Activated naive CD8-positive, alpha-beta T cell treated with anti-CD3 and anti-CD28 coated beads for 36 hours (primary cell): ENCODE measurements around the gene ACSL4. TPM values are rescaled to one million over a fixed set of nuclear protein-coding genes. Genes with fewer than 3 reads are reported as not detected.
"Not testable (repeated sequence)": the region's sequence is repeated elsewhere in the genome, so short reads cannot be mapped to it uniquely, and the experiment has no call there.

Experiments
- DNase-seq: peaks from one replicate; pipeline ENCODE4 v3.0.0; 2021
- H3K27ac Mint-ChIP-seq: one replicate; pipeline ENCODE4 v1.8.0; 2022; ENCODE audit warnings: mild to moderate bottlenecking, moderate library complexity, mixed read lengths
- H3K27me3 Mint-ChIP-seq: one replicate; pipeline ENCODE4 v1.8.0; 2022; ENCODE audit warnings: mild to moderate bottlenecking, mixed read lengths
- H3K36me3 Mint-ChIP-seq: one replicate; pipeline ENCODE4 v1.8.0; 2021; ENCODE audit warnings: mild to moderate bottlenecking, mixed read lengths
- H3K4me1 Mint-ChIP-seq: one replicate; pipeline ENCODE4 v1.8.0; 2021; ENCODE audit warnings: mixed read lengths
- H3K4me3 Mint-ChIP-seq: one replicate; pipeline ENCODE4 v1.8.0; 2022; ENCODE audit warnings: mild to moderate bottlenecking, moderate library complexity, mixed read lengths
- H3K9me3 Mint-ChIP-seq: one replicate; pipeline ENCODE4 v1.8.0; 2022; ENCODE audit warnings: mixed read lengths
- total RNA-seq, 2 experiments: library from RNA; stranded (reverse); gene quantifications; one replicate each; pipeline ENCODE4 v1.2.3, GENCODE V29; 2021

Gene ACSL4
- total RNA-seq, 2 experiments from 2014 or later = 63.2 to 68.1 TPM

- H3K36me3 Mint-ChIP-seq, H3K4me3 Mint-ChIP-seq, H3K27ac Mint-ChIP-seq, DNase-seq, H3K4me1 Mint-ChIP-seq, H3K27me3 Mint-ChIP-seq, H3K9me3 Mint-ChIP-seq: not testable (repeated sequence)
These were observed 7.8 kb upstream of the ACSL4 start for GRCh38 chrX:109740896-109741295.

GRCh38 chrX:109740433-109740809 lies 7.4 kb upstream of the ACSL4 start:
- Mint-ChIP-seq H3K9me3 (no peaks in the 10 kb centered on the region), H3K4me3 (no peak overlapping the region), H3K27ac (no peak overlapping the region), H3K36me3 (no peaks in the 10 kb centered on the region), H3K4me1 (no peaks in the 10 kb centered on the region), H3K27me3 (no peaks in the 10 kb centered on the region)
- no peak for DNase-seq

- Mint-ChIP-seq H3K9me3 (no peaks in the 10 kb centered on the region), H3K36me3 (no peaks in the 10 kb centered on the region), H3K4me3 (no peak overlapping the region), H3K27me3 (no peaks in the 10 kb centered on the region), H3K4me1 (peaks cover 2% of the 10 kb centered on the region), H3K27ac (no peak overlapping the region)
- no peak for DNase-seq
These were observed 6.8 kb upstream of the ACSL4 start for GRCh38 chrX:109739625-109740432.

GRCh38 chrX:109735202-109735744 lies 2.2 kb upstream of the ACSL4 start:
- Mint-ChIP-seq H3K27ac (no peak overlapping the region), H3K9me3 (no peaks in the 10 kb centered on the region), H3K4me1 (peaks cover 11% of the 10 kb centered on the region), H3K4me3 (no peak overlapping the region), H3K36me3 (peaks cover 8% of the 10 kb centered on the region), H3K27me3 (no peaks in the 10 kb centered on the region)
- DNase-seq = no peak

GRCh38 chrX:109733613-109734083 lies 591 bp upstream of the ACSL4 start:
- Mint-ChIP-seq H3K27ac (peak overlapping the region; percentile 88), H3K36me3 (peaks cover 18% of the 10 kb centered on the region), H3K4me1 (peaks cover 20% of the 10 kb centered on the region), H3K9me3 (no peaks in the 10 kb centered on the region), H3K4me3 (peak overlapping the region; percentile 84), H3K27me3 (no peaks in the 10 kb centered on the region)
- DNase-seq = no peak

GRCh38 chrX:109732017-109732801 lies 848 bp downstream of the ACSL4 start:
- Mint-ChIP-seq H3K27ac (peak overlapping the region; percentile 98), H3K4me1 (peaks cover 22% of the 10 kb centered on the region), H3K4me3 (peak overlapping the region; percentile 96), H3K9me3 (no peaks in the 10 kb centered on the region), H3K36me3 (peaks cover 21% of the 10 kb centered on the region), H3K27me3 (no peaks in the 10 kb centered on the region)
- DNase-seq = peak; percentile 15

GRCh38 chrX:109728173-109728535 lies 4.9 kb downstream of the ACSL4 start:
- peaks cover 25% of the 10 kb centered on the region for H3K36me3 Mint-ChIP-seq
- H3K4me3 Mint-ChIP-seq = no peak overlapping the region
- H3K4me1 Mint-ChIP-seq = peaks cover 12% of the 10 kb centered on the region
- no peak for DNase-seq
- no peaks in the 10 kb centered on the region for H3K9me3 Mint-ChIP-seq
- H3K27me3 Mint-ChIP-seq = no peaks in the 10 kb centered on the region
- peak overlapping the region; percentile 62 for H3K27ac Mint-ChIP-seq

GRCh38 chrX:109724971-109725370 lies 8.1 kb downstream of the ACSL4 start:
- not testable (repeated sequence) for H3K27ac Mint-ChIP-seq, H3K27me3 Mint-ChIP-seq, DNase-seq, H3K9me3 Mint-ChIP-seq, H3K4me3 Mint-ChIP-seq
- Mint-ChIP-seq H3K36me3 (peaks cover 14% of the 10 kb centered on the region), H3K4me1 (peaks cover 17% of the 10 kb centered on the region)

GRCh38 chrX:109720947-109721346 lies 12.1 kb downstream of the ACSL4 start:
- Mint-ChIP-seq H3K27ac (no peak overlapping the region), H3K27me3 (no peaks in the 10 kb centered on the region), H3K4me1 (peaks cover 16% of the 10 kb centered on the region), H3K4me3 (no peak overlapping the region), H3K36me3 (peaks cover 10% of the 10 kb centered on the region), H3K9me3 (no peaks in the 10 kb centered on the region)
- DNase-seq = no peak

- H3K27me3 Mint-ChIP-seq = no peaks in the 10 kb centered on the region
- no peak for DNase-seq
- H3K36me3 Mint-ChIP-seq = peaks cover 6% of the 10 kb centered on the region
- no peaks in the 10 kb centered on the region for H3K9me3 Mint-ChIP-seq
- H3K4me1 Mint-ChIP-seq = peaks cover 16% of the 10 kb centered on the region
- H3K27ac Mint-ChIP-seq = no peak overlapping the region
- H3K4me3 Mint-ChIP-seq = no peak overlapping the region
These were observed 13.8 kb downstream of the ACSL4 start for GRCh38 chrX:109719264-109719663.

- H3K27me3 Mint-ChIP-seq = no peaks in the 10 kb centered on the region
These were observed 16.5 kb downstream of the ACSL4 start for GRCh38 chrX:109716431-109717028.

GRCh38 chrX:109714340-109714958 lies 18.6 kb downstream of the ACSL4 start:
- H3K4me1 Mint-ChIP-seq = peaks cover 34% of the 10 kb centered on the region
- H3K27me3 Mint-ChIP-seq = no peaks in the 10 kb centered on the region
- H3K9me3 Mint-ChIP-seq = no peaks in the 10 kb centered on the region

More at GRCh38 chrX:109716431-109717028, 16.5 kb downstream of the ACSL4 start:
- Mint-ChIP-seq H3K36me3 (peaks cover 6% of the 10 kb centered on the region), H3K4me3 (no peak overlapping the region), H3K27ac (no peak overlapping the region), H3K4me1 (peaks cover 28% of the 10 kb centered on the region), H3K9me3 (no peaks in the 10 kb centered on the region)
- no peak for DNase-seq

GRCh38 chrX:109710181-109710580 lies 22.9 kb downstream of the ACSL4 start:
- DNase-seq = no peak
- Mint-ChIP-seq H3K4me1 (peaks cover 41% of the 10 kb centered on the region), H3K9me3 (no peaks in the 10 kb centered on the region), H3K27me3 (no peaks in the 10 kb centered on the region), H3K27ac (peak overlapping the region; percentile 83), H3K4me3 (no peak overlapping the region), H3K36me3 (peaks cover under 1% of the 10 kb centered on the region)

More at GRCh38 chrX:109714340-109714958, 18.6 kb downstream of the ACSL4 start:
- Mint-ChIP-seq H3K27ac (no peak overlapping the region), H3K4me3 (no peak overlapping the region), H3K36me3 (peaks cover 6% of the 10 kb centered on the region)
- DNase-seq = no peak

GRCh38 chrX:109709129-109709631 lies 23.9 kb downstream of the ACSL4 start:
- Mint-ChIP-seq H3K4me1 (peaks cover 51% of the 10 kb centered on the region), H3K36me3 (peaks cover 8% of the 10 kb centered on the region), H3K9me3 (no peaks in the 10 kb centered on the region), H3K4me3 (peak overlapping the region; percentile 6), H3K27me3 (no peaks in the 10 kb centered on the region), H3K27ac (peak overlapping the region; percentile 83)
- peak; percentile 10 for DNase-seq
